SU-DHL-6 (cell line): ENCODE measurements around the gene PPFIBP2.

Experiments used
- H2AFZ ChIP-seq: fragments of 200-600 bp; sonication (generic); 2 replicates; pipeline ENCODE4 v1.6.1; 2014; ENCODE audit warnings: low read depth, mild to moderate bottlenecking, moderate library complexity, mixed read lengths, antibody characterized with exemption, low read length; ENCODE audit not compliant: severe bottlenecking
- H3F3A ChIP-seq: fragments of 200-600 bp; shearing (Covaris generic); 2 replicates; pipeline ENCODE4 v1.6.0; 2016; ENCODE audit warnings: antibody characterized with exemption, mild to moderate bottlenecking; ENCODE audit not compliant: insufficient read depth
- H3K27ac ChIP-seq: fragments of 200-600 bp; sonication (generic); 2 replicates; pipeline ENCODE4 v1.5.1; 2016; ENCODE audit warnings: low read depth, mild to moderate bottlenecking, low read length, moderate library complexity, mixed read lengths
- H3K27me3 ChIP-seq: fragments of 200-600 bp; sonication (generic), shearing (Covaris generic); 2 replicates; pipeline ENCODE4 v1.6.0; 2014; ENCODE audit warnings: mild to moderate bottlenecking, low read length
- H3K36me3 ChIP-seq: fragments of 200-600 bp; sonication (generic); 2 replicates; pipeline ENCODE4 v1.6.1; 2014; ENCODE audit warnings: mild to moderate bottlenecking, low read length, mixed read lengths
- H3K4me2 ChIP-seq: fragments of 300-600, 200-600 bp; shearing (Covaris generic), sonication (generic); 2 replicates; pipeline ENCODE4 v1.6.0; 2014; ENCODE audit warnings: low read length, low read depth, mild to moderate bottlenecking; ENCODE audit not compliant: poor library complexity, severe bottlenecking
- H3K4me3 ChIP-seq: fragments of 200-600 bp; sonication (generic); 2 replicates; pipeline ENCODE4 v1.5.1; 2014; ENCODE audit warnings: antibody characterized with exemption, low read length, mild to moderate bottlenecking, mixed read lengths; ENCODE audit not compliant: insufficient read depth, poor library complexity, severe bottlenecking
- H3K79me2 ChIP-seq: fragments of 200-600 bp; sonication (generic); 2 replicates; pipeline ENCODE4 v1.6.1; 2014; ENCODE audit warnings: mild to moderate bottlenecking, low read length, moderate library complexity; ENCODE audit not compliant: insufficient read depth
- H3K9ac ChIP-seq: fragments of 200-600 bp; sonication (generic); 2 replicates; pipeline ENCODE4 v1.7.0; 2014; ENCODE audit warnings: mild to moderate bottlenecking, low read length
- H3K9me2 ChIP-seq: fragments of 200-600 bp; sonication (generic); replicated peaks from 2 replicates; pipeline ENCODE4 v1.6.1; 2014; ENCODE audit warnings: low read length; ENCODE audit not compliant: insufficient read depth
- H3K9me3 ChIP-seq: fragments of 200-600 bp; sonication (generic); 2 replicates; pipeline ENCODE4 v1.6.1; 2014; ENCODE audit warnings: low read length, mixed read lengths; ENCODE audit not compliant: insufficient read depth
- H4K20me1 ChIP-seq: fragments of 200-600 bp; sonication (generic); 2 replicates; pipeline ENCODE4 v1.6.1; 2014; ENCODE audit warnings: low read depth, mild to moderate bottlenecking, antibody characterized with exemption, low read length, moderate library complexity, mixed read lengths
- CTCF ChIP-seq: fragments of 200-600 bp; sonication (generic); IDR thresholded peaks from one replicate; pipeline ENCODE4 v1.5.1; 2017; ENCODE audit warnings: antibody characterized with exemption, mild to moderate bottlenecking, low read length, moderate library complexity; ENCODE audit not compliant: insufficient read depth, poor library complexity, severe bottlenecking
- EZH2phosphoT487 ChIP-seq: fragments of 200-600 bp; sonication (generic), shearing (Covaris generic); conservative IDR thresholded peaks from 2 replicates; pipeline ENCODE4 v1.6.1; 2018; ENCODE audit warnings: mild to moderate bottlenecking, antibody characterized with exemption, low read length, moderate library complexity, mixed read lengths

PPFIBP2 gene

GRCh38 chr11:7651700-7652099 lies 137.9 kb downstream of the PPFIBP2 start:
- no peaks in the 10 kb centered on the region for H3K36me3 ChIP-seq
- H4K20me1 ChIP-seq = no peaks in the 10 kb centered on the region; the same call in 1 of the 2 replicates
- H3K9me2 ChIP-seq = no peaks in the 10 kb centered on the region
- H3K9ac ChIP-seq = no peak overlapping the region
- no peaks in the 10 kb centered on the region for H3F3A ChIP-seq
- no peaks in the 10 kb centered on the region for H3K9me3 ChIP-seq
- H2AFZ ChIP-seq = no peak overlapping the region
- no peaks in the 10 kb centered on the region for H3K79me2 ChIP-seq
- no peak overlapping the region for H3K4me3 ChIP-seq
- no peaks in the 10 kb centered on the region for H3K27me3 ChIP-seq
- TF ChIP-seq EZH2phosphoT487 = no peak
- TF ChIP-seq CTCF = no peak
- no peak overlapping the region for H3K27ac ChIP-seq
- H3K4me2 ChIP-seq = no peak overlapping the region

- Histone ChIP-seq H3K27ac (no peak overlapping the region), H3K36me3 (no peaks in the 10 kb centered on the region), H3K27me3 (no peaks in the 10 kb centered on the region)
Observed at GRCh38 chr11:7654195-7654705, 140.5 kb downstream of the PPFIBP2 start.

GRCh38 chr11:7655253-7656217 lies 141.7 kb downstream of the PPFIBP2 start:
- H3K27ac ChIP-seq = no peak overlapping the region
- no peaks in the 10 kb centered on the region for H3K9me3 ChIP-seq
- H3K27me3 ChIP-seq = no peaks in the 10 kb centered on the region
- H3K9ac ChIP-seq = no peak overlapping the region
- no peak for TF ChIP-seq EZH2phosphoT487
- no peak for TF ChIP-seq CTCF
- no peaks in the 10 kb centered on the region for H3F3A ChIP-seq
- H3K79me2 ChIP-seq = no peaks in the 10 kb centered on the region
- no peaks in the 10 kb centered on the region for H3K36me3 ChIP-seq
- no peak overlapping the region for H3K4me3 ChIP-seq
- H3K9me2 ChIP-seq = no peaks in the 10 kb centered on the region
- H3K4me2 ChIP-seq = no peak overlapping the region
- no peaks in the 10 kb centered on the region for H4K20me1 ChIP-seq
- H2AFZ ChIP-seq = no peak overlapping the region

More at GRCh38 chr11:7654195-7654705, 140.5 kb downstream of the PPFIBP2 start:
- Histone ChIP-seq H2AFZ (no peak overlapping the region), H3K9ac (no peak overlapping the region), H3K4me3 (no peak overlapping the region), H3K4me2 (no peak overlapping the region), H3K9me2 (no peaks in the 10 kb centered on the region), H3K79me2 (no peaks in the 10 kb centered on the region), H4K20me1 (no peaks in the 10 kb centered on the region), H3K9me3 (no peaks in the 10 kb centered on the region), H3F3A (no peaks in the 10 kb centered on the region)
- TF ChIP-seq CTCF = no peak
- TF ChIP-seq EZH2phosphoT487 = no peak
